Memory B cell (primary cell): ENCODE results near the gene RASSF3.
"Not testable (repeated sequence)": the region's sequence is repeated elsewhere in the genome, so short reads cannot be mapped to it uniquely, and the experiment has no call there.

Experiments
- ATAC-seq: fragments of 150-1000 bp; cut with Tn5 transposase; 2 replicates; pipeline ENCODE4 v1.10.0; 2021; ENCODE audit warnings: low read depth, mild to moderate bottlenecking, moderate library complexity
- DNase-seq, 2 donors: peaks; one replicate each; pipeline ENCODE4 v3.0.0; 2022; ENCODE audit warnings: low spot score in 2 of 2
- H3K27ac Mint-ChIP-seq: one replicate; pipeline ENCODE4 v1.8.0; 2022; ENCODE audit warnings: mild to moderate bottlenecking, moderate library complexity, mixed read lengths
- H3K27me3 Mint-ChIP-seq: one replicate; pipeline ENCODE4 v1.8.0; 2022; ENCODE audit warnings: mixed read lengths
- H3K36me3 Mint-ChIP-seq: one replicate; pipeline ENCODE4 v1.8.0; 2022; ENCODE audit warnings: mild to moderate bottlenecking, mixed read lengths
- H3K4me1 Mint-ChIP-seq: one replicate; pipeline ENCODE4 v1.8.0; 2022; ENCODE audit warnings: mixed read lengths
- H3K4me3 Mint-ChIP-seq: one replicate; pipeline ENCODE4 v1.8.0; 2022; ENCODE audit warnings: mild to moderate bottlenecking, moderate library complexity, mixed read lengths
- H3K9me3 Mint-ChIP-seq: one replicate; pipeline ENCODE4 v1.8.0; 2022; ENCODE audit warnings: mixed read lengths

Gene RASSF3

GRCh38 chr12:64633011-64633939 is 23.0 kb downstream of the RASSF3 start:
- H3K4me3 Mint-ChIP-seq: no peak overlapping the region
- peaks cover 3% of the 10 kb centered on the region for H3K9me3 Mint-ChIP-seq
- no peaks in the 10 kb centered on the region for H3K27me3 Mint-ChIP-seq
- no peak for ATAC-seq
- DNase-seq: no peak
- peak overlapping the region; percentile 90 for H3K27ac Mint-ChIP-seq
- peaks cover 36% of the 10 kb centered on the region for H3K36me3 Mint-ChIP-seq
- H3K4me1 Mint-ChIP-seq: peaks cover 41% of the 10 kb centered on the region

DNA sequence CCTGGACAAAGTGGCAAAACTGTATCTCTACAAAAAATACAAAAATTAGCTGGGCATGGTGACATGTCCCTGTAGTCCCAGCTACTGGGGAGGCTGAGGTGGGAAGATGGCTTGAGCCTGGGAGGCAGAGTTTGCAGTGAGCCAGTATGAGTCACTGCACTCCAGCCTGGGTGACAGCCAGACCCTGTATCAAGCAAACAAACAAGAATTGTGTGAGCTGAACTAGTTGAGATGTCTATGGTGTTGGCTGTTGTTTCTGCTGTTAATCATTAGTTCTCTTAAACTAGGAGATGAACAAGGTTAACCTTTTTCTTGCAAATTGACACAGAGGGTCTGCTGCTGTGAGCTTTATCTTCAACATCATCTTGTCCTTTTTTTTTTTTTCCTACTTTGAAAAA is 23.6 kb downstream of the RASSF3 start:
- no peaks in the 10 kb centered on the region for H3K27me3 Mint-ChIP-seq
- H3K4me1 Mint-ChIP-seq: peaks cover 46% of the 10 kb centered on the region
- peaks cover 3% of the 10 kb centered on the region for H3K9me3 Mint-ChIP-seq
- no peak for ATAC-seq
- peak overlapping the region; percentile 90 for H3K27ac Mint-ChIP-seq
- H3K36me3 Mint-ChIP-seq: peaks cover 40% of the 10 kb centered on the region
- H3K4me3 Mint-ChIP-seq: no peak overlapping the region
- DNase-seq: no peak

DNA sequence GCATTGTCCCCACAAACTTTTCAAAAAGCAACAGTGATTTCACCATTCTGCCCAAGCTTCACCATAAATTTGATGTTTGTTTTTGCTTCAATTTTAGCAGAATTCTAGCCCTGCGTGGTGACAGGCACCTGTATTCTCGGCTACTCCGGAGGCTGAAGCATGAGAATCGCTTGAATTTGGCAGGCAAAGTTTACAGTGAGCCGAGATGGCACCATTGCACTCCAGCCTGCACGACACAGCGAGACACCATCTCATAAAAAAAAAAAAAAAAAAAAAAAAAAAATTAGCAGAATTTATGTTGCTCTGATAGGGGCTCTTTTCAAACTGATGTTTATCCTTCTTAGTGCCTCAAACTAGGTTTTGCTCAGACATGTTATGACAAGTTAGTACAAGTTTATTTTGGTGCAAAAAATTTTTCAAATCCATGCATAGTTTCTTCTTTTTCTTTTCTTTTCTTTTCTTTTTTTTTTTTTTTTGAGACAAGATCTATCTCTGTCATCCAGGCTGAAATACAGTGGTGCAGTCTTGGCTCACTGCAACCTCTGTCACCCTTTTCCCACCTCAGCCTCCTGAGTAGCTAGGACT is 24.3 kb downstream of the RASSF3 start:
- Mint-ChIP-seq H3K27me3 (no peaks in the 10 kb centered on the region), H3K4me1 (peaks cover 48% of the 10 kb centered on the region), H3K4me3 (no peak overlapping the region), H3K36me3 (peaks cover 40% of the 10 kb centered on the region), H3K27ac (peak overlapping the region; percentile 67), H3K9me3 (peaks cover 3% of the 10 kb centered on the region)
- DNase-seq (no peak), ATAC-seq (no peak)

GRCh38 chr12:64635356-64635998 is 25.2 kb downstream of the RASSF3 start:
- Mint-ChIP-seq H3K4me3 (peak overlapping the region; percentile 2), H3K27ac (peak overlapping the region; percentile 67), H3K9me3 (peaks cover 3% of the 10 kb centered on the region), H3K27me3 (no peaks in the 10 kb centered on the region), H3K36me3 (peaks cover 43% of the 10 kb centered on the region), H3K4me1 (peaks cover 56% of the 10 kb centered on the region)
- ATAC-seq (no peak), DNase-seq (no peak)

DNA sequence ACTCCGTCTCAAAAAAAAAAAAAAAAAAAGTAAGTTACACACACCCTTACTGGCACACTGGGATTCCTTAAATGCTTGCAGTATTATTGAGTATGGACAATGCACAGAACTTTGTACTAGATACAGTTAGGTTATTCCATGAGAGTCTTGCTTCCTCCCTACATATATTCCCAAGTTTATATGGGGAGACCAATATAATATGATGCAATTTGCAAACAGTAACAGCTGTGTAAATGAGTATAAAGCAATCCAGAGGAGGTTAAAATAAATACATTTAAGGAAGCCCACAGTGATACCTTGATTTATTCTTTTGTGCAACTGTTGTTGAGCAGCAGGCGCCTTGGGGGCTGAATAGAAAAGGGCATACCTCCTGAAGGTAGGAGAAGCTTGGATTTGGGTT is 26.6 kb downstream of the RASSF3 start:
- Mint-ChIP-seq H3K9me3 (peaks cover 3% of the 10 kb centered on the region), H3K27ac (peak overlapping the region; percentile 68), H3K4me3 (no peak overlapping the region), H3K36me3 (peaks cover 31% of the 10 kb centered on the region), H3K4me1 (peaks cover 44% of the 10 kb centered on the region), H3K27me3 (no peaks in the 10 kb centered on the region)
- ATAC-seq (no peak), DNase-seq (no peak)

GRCh38 chr12:64639466-64639865 is 29.2 kb downstream of the RASSF3 start:
- H3K4me3 Mint-ChIP-seq: no peak overlapping the region
- peak overlapping the region; percentile 47 for H3K27ac Mint-ChIP-seq

DNA sequence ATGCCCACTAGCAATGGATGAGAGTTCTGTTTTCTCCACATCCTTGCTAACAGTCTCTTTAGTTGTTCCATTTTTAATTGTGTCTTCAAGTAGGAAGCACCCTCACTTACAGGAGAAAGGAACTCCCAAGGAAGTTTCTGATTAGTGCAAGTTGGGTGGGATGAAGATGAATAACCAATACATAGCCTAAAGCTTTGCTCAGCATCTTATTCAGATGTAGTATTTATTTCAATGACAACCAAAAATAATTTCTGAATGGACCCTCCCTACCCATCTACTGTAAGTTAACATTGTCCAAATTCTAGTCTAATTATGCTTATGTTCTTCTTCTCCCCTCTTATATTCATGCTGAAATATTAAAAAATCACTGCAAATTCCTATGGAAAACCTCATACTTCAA is 36.0 kb downstream of the RASSF3 start:
- H3K36me3 Mint-ChIP-seq: peaks cover 2% of the 10 kb centered on the region
- H3K27ac Mint-ChIP-seq: peak overlapping the region; percentile 22
- no peaks in the 10 kb centered on the region for H3K27me3 Mint-ChIP-seq
- H3K9me3 Mint-ChIP-seq: no peaks in the 10 kb centered on the region
- DNase-seq: no peak
- no peak for ATAC-seq
- peaks cover 36% of the 10 kb centered on the region for H3K4me1 Mint-ChIP-seq
- H3K4me3 Mint-ChIP-seq: no peak overlapping the region

More at GRCh38 chr12:64639466-64639865, 29.2 kb downstream of the RASSF3 start:
- ATAC-seq (no peak), DNase-seq (no peak)
- peaks cover 15% of the 10 kb centered on the region for H3K36me3 Mint-ChIP-seq
- H3K27me3 Mint-ChIP-seq: no peaks in the 10 kb centered on the region
- H3K4me1 Mint-ChIP-seq: peaks cover 41% of the 10 kb centered on the region
- H3K9me3 Mint-ChIP-seq: no peaks in the 10 kb centered on the region

DNA sequence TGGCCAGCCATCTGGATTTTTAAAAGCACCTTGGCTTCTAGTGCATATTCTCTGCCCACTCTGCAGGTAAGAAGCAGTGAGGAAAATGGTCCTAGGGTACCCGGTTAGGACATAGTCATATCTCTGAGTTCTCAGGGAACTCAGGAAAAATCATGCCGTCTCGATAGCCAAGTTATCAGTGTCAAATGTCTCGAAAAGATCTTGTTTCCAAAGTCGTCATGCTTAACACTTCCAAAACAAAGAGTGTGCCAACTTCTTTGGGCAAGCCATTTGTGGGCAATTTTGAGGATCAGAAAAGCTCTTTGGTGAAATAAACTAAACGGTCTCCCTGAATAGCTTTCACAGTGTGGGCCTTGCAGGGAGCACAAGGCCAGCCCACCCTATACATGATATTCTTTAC is 39.2 kb downstream of the RASSF3 start:
- DNase-seq (no peak), ATAC-seq (no peak)
- H3K36me3 Mint-ChIP-seq: peaks cover 2% of the 10 kb centered on the region
- H3K27ac Mint-ChIP-seq: peak overlapping the region; percentile 60
- no peaks in the 10 kb centered on the region for H3K9me3 Mint-ChIP-seq
- H3K4me3 Mint-ChIP-seq: no peak overlapping the region
- peaks cover 40% of the 10 kb centered on the region for H3K4me1 Mint-ChIP-seq
- H3K27me3 Mint-ChIP-seq: no peaks in the 10 kb centered on the region

DNA sequence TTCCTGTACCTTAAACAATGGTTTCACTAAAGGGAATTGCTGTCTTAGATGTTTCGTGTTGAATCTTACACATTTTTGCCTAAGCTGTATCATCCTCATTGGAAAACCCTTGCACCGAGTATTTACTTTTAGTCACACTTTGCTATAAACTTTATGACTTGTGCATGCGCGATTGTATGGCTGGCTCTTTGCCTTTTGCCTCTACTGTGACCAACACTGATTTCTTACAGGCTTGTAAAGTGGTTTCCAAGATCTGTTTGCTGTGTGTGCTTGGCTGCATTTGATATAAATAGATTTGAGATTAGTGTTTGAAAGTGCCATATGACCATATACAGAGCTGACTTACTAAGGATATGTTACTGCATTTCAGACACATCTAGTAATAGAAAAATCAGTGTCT is 40.5 kb downstream of the RASSF3 start:
- DNase-seq: no peak
- no peaks in the 10 kb centered on the region for H3K27me3 Mint-ChIP-seq
- no peak overlapping the region for H3K4me3 Mint-ChIP-seq

DNA sequence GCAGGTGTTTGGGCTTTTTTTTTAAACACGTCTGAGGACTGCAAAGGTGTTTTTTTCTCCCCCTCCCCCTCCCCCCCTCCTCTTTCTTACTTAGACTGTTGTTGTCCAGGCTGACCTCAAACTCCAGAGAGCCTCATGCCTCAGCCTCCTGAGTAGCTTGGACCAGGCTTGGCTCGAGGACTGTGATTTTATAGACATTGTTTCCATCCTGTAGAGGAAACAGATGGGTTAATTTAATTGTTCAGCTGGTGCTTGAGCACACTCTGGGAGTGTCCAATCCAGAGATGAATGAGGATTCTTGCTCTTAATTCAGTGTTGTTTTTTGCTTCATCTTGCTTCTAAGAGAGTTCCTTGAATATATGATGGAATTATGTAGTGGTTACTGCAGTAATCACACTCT is 42.1 kb downstream of the RASSF3 start:
- H3K27me3 Mint-ChIP-seq: no peaks in the 10 kb centered on the region
- no peaks in the 10 kb centered on the region for H3K9me3 Mint-ChIP-seq
- DNase-seq (no peak), ATAC-seq (no peak)
- peak overlapping the region; percentile 78 for H3K27ac Mint-ChIP-seq
- H3K36me3 Mint-ChIP-seq: peaks cover 6% of the 10 kb centered on the region
- H3K4me3 Mint-ChIP-seq: no peak overlapping the region
- H3K4me1 Mint-ChIP-seq: peaks cover 47% of the 10 kb centered on the region

More for the DNA sequence above, 40.5 kb downstream of the RASSF3 start:
- H3K36me3 Mint-ChIP-seq: peaks cover 4% of the 10 kb centered on the region
- ATAC-seq: no peak
- peaks cover 40% of the 10 kb centered on the region for H3K4me1 Mint-ChIP-seq
- peak overlapping the region; percentile 47 for H3K27ac Mint-ChIP-seq
- no peaks in the 10 kb centered on the region for H3K9me3 Mint-ChIP-seq

DNA sequence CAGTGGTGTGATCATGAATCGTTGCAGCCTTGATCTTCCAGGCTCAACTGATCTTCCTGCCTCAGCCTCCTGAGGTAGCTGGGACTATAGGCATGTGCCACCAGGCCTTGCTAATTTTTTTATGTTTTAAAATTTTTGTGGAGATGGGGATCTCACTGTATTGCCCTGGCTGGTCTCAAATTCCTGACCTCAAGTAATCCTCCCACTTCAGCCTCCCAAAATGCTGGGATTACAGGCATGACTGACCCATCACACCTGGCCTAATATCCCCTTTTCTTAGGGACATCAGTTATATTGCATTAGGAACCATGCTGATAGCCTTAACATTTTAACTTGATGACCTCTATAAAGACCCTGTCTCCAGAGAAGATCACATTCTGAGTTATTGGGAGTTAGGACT is 42.8 kb downstream of the RASSF3 start:
- Mint-ChIP-seq H3K27me3 (no peaks in the 10 kb centered on the region), H3K4me1 (peaks cover 50% of the 10 kb centered on the region), H3K27ac (peak overlapping the region; percentile 78), H3K9me3 (no peaks in the 10 kb centered on the region), H3K36me3 (peaks cover 6% of the 10 kb centered on the region), H3K4me3 (no peak overlapping the region)
- ATAC-seq (no peak), DNase-seq (no peak)

DNA sequence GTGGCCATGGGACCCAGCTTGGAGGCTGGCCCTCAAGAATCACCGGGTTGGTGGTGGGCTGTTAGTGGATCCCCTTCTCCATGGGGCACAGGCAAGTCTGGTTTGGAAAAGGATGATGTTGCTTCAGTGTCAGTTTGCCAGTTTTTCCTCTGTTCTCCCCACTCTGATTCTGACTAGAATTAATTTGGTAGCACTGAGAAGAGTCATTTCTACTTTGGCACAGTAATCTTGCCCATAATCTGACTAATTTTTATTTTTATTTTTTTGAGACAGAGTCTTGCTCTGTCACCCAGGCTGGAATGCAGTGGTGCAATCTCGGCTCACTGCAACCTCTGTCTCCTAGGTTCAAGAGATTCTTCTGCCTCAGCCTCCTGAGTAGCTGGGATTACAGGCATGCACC is 43.6 kb downstream of the RASSF3 start:
- H3K4me3 Mint-ChIP-seq, H3K27me3 Mint-ChIP-seq, H3K9me3 Mint-ChIP-seq, ATAC-seq, H3K36me3 Mint-ChIP-seq, DNase-seq: not testable (repeated sequence)
- Mint-ChIP-seq H3K27ac (peak overlapping the region; percentile 78), H3K4me1 (peaks cover 56% of the 10 kb centered on the region)

GRCh38 chr12:64655141-64655540 is 44.8 kb downstream of the RASSF3 start:
- Mint-ChIP-seq H3K4me1 (peaks cover 56% of the 10 kb centered on the region), H3K27ac (peak overlapping the region; percentile 72), H3K27me3 (no peaks in the 10 kb centered on the region), H3K9me3 (peaks cover 1% of the 10 kb centered on the region), H3K4me3 (no peak overlapping the region), H3K36me3 (peaks cover 7% of the 10 kb centered on the region)
- DNase-seq (no peak), ATAC-seq (no peak)

- H3K27me3 Mint-ChIP-seq: no peaks in the 10 kb centered on the region
- peaks cover 9% of the 10 kb centered on the region for H3K36me3 Mint-ChIP-seq
- peak overlapping the region; percentile 94 for H3K27ac Mint-ChIP-seq
- H3K4me1 Mint-ChIP-seq: peaks cover 59% of the 10 kb centered on the region
- H3K9me3 Mint-ChIP-seq: peaks cover 1% of the 10 kb centered on the region
- DNase-seq: no peak
- no peak for ATAC-seq
- no peak overlapping the region for H3K4me3 Mint-ChIP-seq
These were observed 46.1 kb downstream of the RASSF3 start for GRCh38 chr12:64656429-64656828.
